ENCODE results near the gene CALHM6. TPM values are rescaled to one million over a fixed set of nuclear protein-coding genes. Genes with fewer than 3 reads are reported as not detected.

Gene CALHM6
- total and polyA plus RNA-seq, 2 donors (not counting 1 experiment from before 2014, with no cell fraction given) = 30.6 to 68.4 TPM

- peaks cover 0 to 1% (median 0%) of the 10 kb centered on the region in 3 donors for H3K9me3 ChIP-seq (ENCODE audit: control extremely low read depth in 1 of 3, control insufficient read depth in 2 of 3, insufficient read depth in 1 of 3, low read length in 2 of 3)
- H3K4me2 ChIP-seq (replicated peaks; ENCODE audit: low read depth, low read length, poor library complexity, severe bottlenecking) = no peak overlapping the region
- Mint-ChIP-seq H3K4me1 (no peaks in the 10 kb centered on the region), H3K27ac (no peak overlapping the region), H3K9me3 (ENCODE audit: insufficient read depth) (peaks cover 2% of the 10 kb centered on the region), H3K27me3 (peaks cover 10% of the 10 kb centered on the region), H3K4me3 (no peak overlapping the region)
- no peak for DNase-seq
- H3K4me3 ChIP-seq (ENCODE audit: control extremely low read depth in 1 of 5, extremely low read depth in 1 of 5, insufficient read depth in 1 of 5, low read depth in 2 of 5, low read length in 4 of 5) = no peak overlapping the region
- H2AFZ ChIP-seq (ENCODE audit: insufficient read depth, low read depth, low read length, poor library complexity, severe bottlenecking) = no peak overlapping the region
- ATAC-seq (ENCODE audit: low read depth) = no peak
- H3K27ac ChIP-seq (ENCODE audit: low read length in 2 of 2) = no peak overlapping the region
- WGBS (ENCODE audit: insufficient coverage) = 100% methylated on average over 2 of the region's 3 CpGs
- H4K20me1 ChIP-seq (ENCODE audit: control insufficient read depth, insufficient read depth, low read length, poor library complexity, severe bottlenecking) = no peaks in the 10 kb centered on the region
- TF ChIP-seq, protein P1, sequence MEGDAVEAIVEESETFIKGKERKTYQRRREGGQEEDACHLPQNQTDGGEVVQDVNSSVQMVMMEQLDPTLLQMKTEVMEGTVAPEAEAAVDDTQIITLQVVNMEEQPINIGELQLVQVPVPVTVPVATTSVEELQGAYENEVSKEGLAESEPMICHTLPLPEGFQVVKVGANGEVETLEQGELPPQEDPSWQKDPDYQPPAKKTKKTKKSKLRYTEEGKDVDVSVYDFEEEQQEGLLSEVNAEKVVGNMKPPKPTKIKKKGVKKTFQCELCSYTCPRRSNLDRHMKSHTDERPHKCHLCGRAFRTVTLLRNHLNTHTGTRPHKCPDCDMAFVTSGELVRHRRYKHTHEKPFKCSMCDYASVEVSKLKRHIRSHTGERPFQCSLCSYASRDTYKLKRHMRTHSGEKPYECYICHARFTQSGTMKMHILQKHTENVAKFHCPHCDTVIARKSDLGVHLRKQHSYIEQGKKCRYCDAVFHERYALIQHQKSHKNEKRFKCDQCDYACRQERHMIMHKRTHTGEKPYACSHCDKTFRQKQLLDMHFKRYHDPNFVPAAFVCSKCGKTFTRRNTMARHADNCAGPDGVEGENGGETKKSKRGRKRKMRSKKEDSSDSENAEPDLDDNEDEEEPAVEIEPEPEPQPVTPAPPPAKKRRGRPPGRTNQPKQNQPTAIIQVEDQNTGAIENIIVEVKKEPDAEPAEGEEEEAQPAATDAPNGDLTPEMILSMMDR (IDR thresholded peaks at IDR 0.05) = no peak
- TF ChIP-seq EZH2 (IDR thresholded peaks at IDR 0.05; ENCODE audit: borderline replicate concordance, insufficient read depth, low read depth, low read length, poor library complexity, severe bottlenecking) = no peak
- H3K9ac ChIP-seq (ENCODE audit: low read length) = no peak overlapping the region
- ChIA-PET CTCF (interaction anchor here (1.5 kb wide), 1 partner anchor 53 kb away, joined by 4 read pairs; no protein-coding TSS in a partner anchor), POLR2A (no interaction called here)
- H3K4me1 ChIP-seq (ENCODE audit: control insufficient read depth in 2 of 2, insufficient read depth in 2 of 2, low read length in 2 of 2) = no peaks in the 10 kb centered on the region
- H3K79me2 ChIP-seq (ENCODE audit: control insufficient read depth, insufficient read depth, low read length) = no peaks in the 10 kb centered on the region
- no peaks in the 10 kb centered on the region for H3K27me3 ChIP-seq (replicated peaks in 1 of 4; ENCODE audit: control extremely low read depth in 1 of 4, control insufficient read depth in 3 of 4, insufficient read depth in 4 of 4, low read length in 3 of 4)
- intact Hi-C loops (cut with micrococcal nuclease) = no loop called here
- H3K36me3 ChIP-seq (replicated peaks in 1 of 2; ENCODE audit: control extremely low read depth in 1 of 2, control insufficient read depth in 1 of 2, extremely low read depth in 1 of 2, insufficient read depth in 2 of 2, low read length in 1 of 2) = no peaks in the 10 kb centered on the region
Measured at GRCh38 chr6:116497113-116497676, 36.0 kb downstream of the CALHM6 start.

GRCh38 chr6:116500969-116501433, 39.8 kb downstream of the CALHM6 start:
- no peak for TF ChIP-seq EZH2 (IDR thresholded peaks at IDR 0.05; ENCODE audit: borderline replicate concordance, insufficient read depth, low read depth, low read length, poor library complexity, severe bottlenecking)
- TF ChIP-seq, protein P1 (IDR thresholded peaks at IDR 0.05) = no peak
- ChIA-PET CTCF (interaction anchor here (2.1 kb wide), 1 partner anchor 56 kb away, joined by 5 read pairs; no protein-coding TSS in a partner anchor), POLR2A (interaction anchor here (0.6 kb wide), 1 partner anchor 11 kb away, joined by 4 read pairs; no protein-coding TSS in a partner anchor)
- H4K20me1 ChIP-seq (ENCODE audit: control insufficient read depth, insufficient read depth, low read length, poor library complexity, severe bottlenecking) = no peaks in the 10 kb centered on the region
- Mint-ChIP-seq H3K4me1 (peaks cover 8% of the 10 kb centered on the region), H3K4me3 (no peak overlapping the region), H3K9me3 (ENCODE audit: insufficient read depth) (no peaks in the 10 kb centered on the region), H3K27ac (no peak overlapping the region), H3K27me3 (peaks cover 4% of the 10 kb centered on the region)
- H3K4me2 ChIP-seq (replicated peaks; ENCODE audit: low read depth, low read length, poor library complexity, severe bottlenecking) = no peak overlapping the region
- DNase-seq = no peak
- ATAC-seq (ENCODE audit: low read depth) = no peak
- no peaks in the 10 kb centered on the region for H3K9me3 ChIP-seq (ENCODE audit: control extremely low read depth in 1 of 3, control insufficient read depth in 2 of 3, insufficient read depth in 1 of 3, low read length in 2 of 3)
- H3K9ac ChIP-seq (ENCODE audit: low read length) = no peak overlapping the region
- 89% methylated on average over 9 of the region's 9 CpGs for WGBS (ENCODE audit: insufficient coverage)
- no peaks in the 10 kb centered on the region for H3K36me3 ChIP-seq (replicated peaks in 1 of 2; ENCODE audit: control extremely low read depth in 1 of 2, control insufficient read depth in 1 of 2, extremely low read depth in 1 of 2, insufficient read depth in 2 of 2, low read length in 1 of 2)
- no peaks in the 10 kb centered on the region for H3K79me2 ChIP-seq (ENCODE audit: control insufficient read depth, insufficient read depth, low read length)
- no peak overlapping the region for H2AFZ ChIP-seq (ENCODE audit: insufficient read depth, low read depth, low read length, poor library complexity, severe bottlenecking)
- H3K27me3 ChIP-seq (replicated peaks in 1 of 4; ENCODE audit: control extremely low read depth in 1 of 4, control insufficient read depth in 3 of 4, insufficient read depth in 4 of 4, low read length in 3 of 4) = no peaks in the 10 kb centered on the region
- no peak overlapping the region for H3K4me3 ChIP-seq (ENCODE audit: control extremely low read depth in 1 of 5, extremely low read depth in 1 of 5, insufficient read depth in 1 of 5, low read depth in 2 of 5, low read length in 4 of 5)
- H3K4me1 ChIP-seq (ENCODE audit: control insufficient read depth in 2 of 2, insufficient read depth in 2 of 2, low read length in 2 of 2) = no peaks in the 10 kb centered on the region
- intact Hi-C loops (cut with micrococcal nuclease) = no loop called here
- H3K27ac ChIP-seq (ENCODE audit: low read length in 2 of 2) = no peak overlapping the region
